ENCODE measurements around the gene MOB3C.

Gene MOB3C

GRCh38 chr1:46575778-46576177 is 40.8 kb downstream of the MOB3C start:
- no peak for DNase-seq (ENCODE audit: low read depth)
- no peak for TF ChIP-seq CTCF (IDR thresholded peaks at IDR 0.05; ENCODE audit: insufficient read depth, low read depth, low read length, missing control alignments)
- H3K4me3 ChIP-seq (ENCODE audit: low read depth, low read length): no peak overlapping the region

GRCh38 chr1:46575300-46575699 is 41.3 kb downstream of the MOB3C start:
- DNase-seq (ENCODE audit: low read depth): no peak

GRCh38 chr1:46571691-46572225 is 44.9 kb downstream of the MOB3C start:
- DNase-seq (ENCODE audit: low read depth): no peak
- no peak for TF ChIP-seq CTCF (IDR thresholded peaks at IDR 0.05; ENCODE audit: insufficient read depth, low read depth, low read length, missing control alignments)
- H3K4me3 ChIP-seq (ENCODE audit: low read depth, low read length): no peak overlapping the region

More at GRCh38 chr1:46575300-46575699, 41.3 kb downstream of the MOB3C start:
- no peak for TF ChIP-seq CTCF (IDR thresholded peaks at IDR 0.05; ENCODE audit: insufficient read depth, low read depth, low read length, missing control alignments)
- no peak overlapping the region for H3K4me3 ChIP-seq (ENCODE audit: low read depth, low read length)

- no peak overlapping the region for H3K4me3 ChIP-seq (ENCODE audit: low read depth, low read length)
- no peak for TF ChIP-seq CTCF (IDR thresholded peaks at IDR 0.05; ENCODE audit: insufficient read depth, low read depth, low read length, missing control alignments)
- DNase-seq (ENCODE audit: low read depth): no peak
Measured at GRCh38 chr1:46569884-46570725, 46.5 kb downstream of the MOB3C start.

GRCh38 chr1:46569116-46569515 is 47.5 kb downstream of the MOB3C start:
- no peak for TF ChIP-seq CTCF (IDR thresholded peaks at IDR 0.05; ENCODE audit: insufficient read depth, low read depth, low read length, missing control alignments)
- DNase-seq (ENCODE audit: low read depth): no peak
- H3K4me3 ChIP-seq (ENCODE audit: low read depth, low read length): no peak overlapping the region

- TF ChIP-seq CTCF (IDR thresholded peaks at IDR 0.05; ENCODE audit: insufficient read depth, low read depth, low read length, missing control alignments): no peak
- DNase-seq (ENCODE audit: low read depth): no peak
- H3K4me3 ChIP-seq (ENCODE audit: low read depth, low read length): no peak overlapping the region
Measured at GRCh38 chr1:46568461-46568891, 48.1 kb downstream of the MOB3C start.
